Stimulated activated CD4-positive, alpha-beta T cell treated with anti-CD3 and anti-CD28 coated beads, Interleukin-15, amount 100 ng/mL, for 1 hour (primary cell): ENCODE measurements around the gene MYPOP.
A peak's percentile ranks its signal among the peaks of the same experiment; 100 is the strongest.

Experiments
- DNase-seq, 2 donors: peaks; one replicate each; pipeline ENCODE4 v3.0.0-alpha.2; 2020; ENCODE audit warnings: low read depth in 1 of 2, low spot score in 1 of 2

MYPOP gene

GRCh38 chr19:45901912-45902650 lies at the start of gene MYPOP:
TSS of gene MYPOP (minus strand) at chr19:45902613. CDS start at chr19:45901773, 840 bp downstream.
- no peak for DNase-seq

GRCh38 chr19:45947926-45948325 lies 45.5 kb upstream of the MYPOP start:
- no peak for DNase-seq

DNA sequence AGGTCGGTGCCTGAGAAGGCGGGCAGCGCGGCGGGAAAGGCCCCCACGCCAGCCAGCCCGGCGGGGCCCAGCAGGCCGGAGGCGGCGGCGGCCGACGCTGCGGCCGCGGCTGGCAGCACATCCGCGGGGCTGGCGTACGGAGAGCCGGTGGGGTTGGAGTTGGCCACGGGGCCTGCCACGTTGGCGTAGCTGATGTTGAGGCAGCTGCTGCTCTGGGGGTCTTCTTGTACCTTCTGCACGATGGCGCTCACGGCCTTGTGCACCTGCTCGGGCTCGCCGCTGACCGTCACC lies 38.0 kb upstream of the MYPOP start:
- no peak for DNase-seq

DNA sequence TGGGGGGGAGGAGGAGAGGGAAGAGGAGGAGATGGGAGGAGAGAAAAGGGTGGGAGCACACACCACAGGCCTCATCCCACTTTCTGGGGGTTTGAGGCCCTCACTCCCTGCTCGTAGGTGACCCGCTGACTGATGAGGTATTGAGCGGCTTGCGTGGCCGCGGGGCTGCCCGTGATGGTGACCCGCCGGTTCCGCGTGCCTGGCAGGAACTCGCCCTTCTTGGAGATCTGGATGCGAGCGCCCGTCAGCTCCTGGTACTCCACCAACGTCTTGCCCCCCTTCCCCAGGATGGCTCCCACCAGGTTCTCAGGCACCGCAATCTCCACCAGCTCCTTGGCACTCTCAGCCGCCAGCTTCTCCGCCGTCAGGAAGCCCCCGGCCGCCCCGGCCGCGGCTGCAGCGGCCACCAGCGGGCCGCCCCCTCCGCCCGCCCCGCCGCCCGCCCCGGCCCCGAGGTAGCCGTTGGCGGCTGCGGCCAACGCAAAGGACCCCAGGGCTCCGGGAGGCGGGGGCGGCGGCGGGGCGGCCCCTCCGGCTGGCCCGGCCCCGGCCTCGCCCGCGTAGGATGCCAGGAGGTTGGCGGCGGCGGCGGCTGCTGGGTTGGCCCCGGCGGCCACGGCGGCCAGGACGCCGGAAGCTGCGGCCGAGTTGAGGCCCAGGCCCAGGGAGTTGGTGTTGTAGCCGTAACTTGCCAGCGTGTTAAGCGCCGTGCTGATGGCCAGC lies 37.5 kb upstream of the MYPOP start:
- no peak for DNase-seq

DNA sequence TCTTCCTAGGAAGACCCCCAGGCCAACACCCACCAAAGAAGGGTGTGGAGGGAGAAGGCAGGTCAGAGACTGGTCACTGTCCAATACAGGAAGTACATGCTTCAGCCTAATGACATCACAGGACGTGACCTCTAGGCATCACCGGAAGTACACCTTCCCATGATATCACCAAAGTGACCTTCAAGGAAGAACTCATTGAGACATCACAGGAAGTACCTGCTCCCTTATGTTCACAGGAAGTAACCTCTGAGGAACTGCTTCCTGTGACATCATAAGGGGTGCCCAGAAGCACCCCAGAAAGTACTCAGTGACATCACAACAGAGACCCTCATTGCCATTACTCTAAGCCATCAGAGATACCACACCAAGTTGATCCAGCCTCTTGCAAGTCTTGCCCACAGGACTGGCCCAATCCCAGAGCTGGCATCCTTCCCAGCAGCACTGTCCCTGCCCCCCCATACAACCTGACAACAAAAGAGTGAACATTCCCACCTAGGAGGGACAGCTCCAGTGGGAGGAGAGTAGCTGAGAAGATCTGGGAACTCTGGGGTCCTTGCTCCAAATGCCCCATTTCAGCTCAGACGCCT lies 36.4 kb upstream of the MYPOP start:
- DNase-seq, result no peak

- no peak for DNase-seq
Observed at GRCh38 chr19:45935267-45935666, 32.9 kb upstream of the MYPOP start.

DNA sequence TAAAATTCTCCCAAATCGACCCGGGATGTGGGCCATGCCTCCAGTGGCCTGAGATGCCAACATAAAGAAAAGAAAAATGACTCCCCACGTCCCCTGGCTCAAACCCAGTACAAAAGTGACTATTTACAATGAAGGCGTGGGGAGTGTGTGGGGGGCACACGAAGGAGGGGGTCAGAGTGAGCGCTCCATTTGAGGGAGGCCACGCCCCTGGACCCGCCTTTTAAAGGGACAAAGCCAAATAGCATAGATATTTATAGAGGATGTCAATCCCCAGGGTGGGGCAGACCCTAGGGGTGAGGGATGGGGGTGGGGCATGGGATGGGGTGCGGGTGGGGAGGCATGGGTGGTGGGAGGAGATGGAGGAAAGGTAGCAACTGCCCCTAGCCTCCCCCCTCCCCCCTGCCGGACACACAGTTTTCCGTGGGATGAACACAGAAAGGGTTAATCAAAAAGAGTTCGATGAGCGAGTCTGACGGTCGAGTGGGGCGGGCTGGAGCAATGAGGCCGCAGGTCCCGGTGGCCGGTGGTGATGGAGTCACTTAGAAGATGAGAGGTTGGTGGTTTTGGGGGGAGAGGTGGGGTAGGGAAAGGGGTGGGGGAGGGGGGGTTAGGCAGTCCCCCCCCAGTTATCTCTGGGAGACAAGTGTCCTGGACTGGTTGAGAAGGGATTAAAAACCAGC lies 32.3 kb upstream of the MYPOP start:
- no peak for DNase-seq

- no peak for DNase-seq
Observed at GRCh38 chr19:45933759-45934158, 31.3 kb upstream of the MYPOP start.

DNA sequence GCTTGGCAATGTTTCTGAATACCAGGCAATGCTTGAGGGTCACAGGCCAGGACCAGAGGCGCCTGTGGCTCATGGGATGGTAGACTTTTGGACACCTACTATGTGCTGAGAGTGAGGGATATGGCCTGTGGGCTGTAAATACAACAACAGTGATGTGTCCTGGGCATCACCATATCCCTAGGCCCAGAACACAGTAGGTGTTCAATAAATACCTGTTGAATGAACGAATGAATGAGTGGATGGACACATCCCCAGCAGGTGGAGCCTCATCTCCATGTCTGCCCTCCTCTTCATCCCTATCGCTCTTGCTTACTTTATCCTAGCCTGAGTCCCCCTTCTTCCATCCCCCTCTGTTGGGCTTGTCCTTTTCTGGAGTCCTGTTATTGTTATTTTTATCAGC lies 28.6 kb upstream of the MYPOP start:
- DNase-seq, result no peak

DNA sequence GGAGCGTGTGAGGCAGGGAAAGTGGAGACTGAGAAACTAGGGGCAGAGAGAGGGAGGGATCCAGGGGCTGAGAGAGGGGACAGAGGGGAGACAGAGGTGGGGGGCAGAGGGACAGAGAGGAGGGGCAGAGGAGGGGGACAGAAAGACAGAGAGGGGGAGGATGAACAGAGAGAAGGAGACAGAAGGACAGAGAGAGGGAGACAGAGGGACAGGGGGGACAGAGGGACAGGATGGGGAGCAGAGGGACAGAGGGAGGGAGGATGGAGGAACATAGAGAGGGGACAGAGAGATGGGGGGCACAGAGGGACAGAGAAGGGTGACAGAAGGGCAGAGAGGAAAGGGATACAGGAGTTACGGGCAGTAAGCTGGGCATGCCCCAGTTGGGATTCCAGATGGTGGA lies 26.8 kb upstream of the MYPOP start:
- no peak for DNase-seq

GRCh38 chr19:45927565-45928261 lies 25.3 kb upstream of the MYPOP start:
- peak; percentile 68 for DNase-seq

GRCh38 chr19:45924891-45925447 lies 22.6 kb upstream of the MYPOP start:
- DNase-seq, result no peak

GRCh38 chr19:45922281-45922680 lies 19.9 kb upstream of the MYPOP start:
- no peak for DNase-seq

DNA sequence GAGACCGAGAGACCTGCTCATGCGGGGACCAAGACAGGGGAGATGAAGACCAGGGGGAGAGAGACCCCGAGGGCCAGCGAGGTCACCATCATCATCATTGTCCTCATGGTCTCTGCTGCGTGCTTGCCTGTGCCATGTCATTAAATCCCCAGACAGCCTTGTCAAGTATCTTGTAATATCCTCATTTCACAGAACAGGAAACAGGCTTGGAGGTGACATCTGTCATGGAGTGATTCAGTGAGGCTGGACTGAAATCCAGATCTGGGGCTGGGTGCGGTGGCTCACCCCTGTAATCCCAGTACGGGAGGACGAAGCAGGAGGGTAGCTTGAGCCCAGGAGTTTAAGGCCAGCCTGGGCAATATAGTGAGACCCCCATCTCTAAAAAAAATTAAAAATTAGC lies 18.0 kb upstream of the MYPOP start:
- DNase-seq, result no peak

- DNase-seq, result no peak
Observed at GRCh38 chr19:45919678-45920077, 17.3 kb upstream of the MYPOP start.

- DNase-seq, result no peak
Observed at GRCh38 chr19:45918721-45919120, 16.3 kb upstream of the MYPOP start.

DNA sequence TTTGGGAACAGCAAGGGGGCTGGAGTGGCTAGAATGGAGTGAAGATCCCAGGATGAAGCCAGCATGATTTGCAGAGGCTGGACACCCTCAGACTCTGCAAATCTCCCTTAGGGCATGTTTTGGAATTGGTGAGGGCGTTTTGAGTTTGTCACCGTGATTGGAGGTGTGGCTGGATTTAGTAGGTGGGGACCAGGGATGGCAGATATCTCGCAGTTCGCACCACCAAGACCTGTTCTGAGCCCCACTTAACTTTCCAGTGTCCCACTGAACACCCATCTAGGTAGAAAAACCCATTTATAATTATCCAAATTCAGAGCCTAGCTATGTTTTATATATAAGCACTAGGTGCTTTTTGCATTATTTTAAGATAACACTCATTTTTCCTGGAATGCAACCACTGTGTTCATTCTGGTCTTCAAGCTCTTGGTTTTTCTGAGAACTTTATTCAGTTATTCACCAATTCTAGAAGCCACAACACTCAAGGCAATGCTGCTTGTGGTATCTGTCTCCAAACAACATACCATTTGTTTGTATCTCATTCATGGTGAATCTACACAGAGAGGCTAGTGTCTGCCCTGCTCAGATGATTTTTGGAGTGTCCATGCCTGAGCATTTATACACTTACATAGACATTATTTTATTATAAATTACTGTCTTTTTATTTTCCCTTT lies 15.1 kb upstream of the MYPOP start:
- no peak for DNase-seq

DNA sequence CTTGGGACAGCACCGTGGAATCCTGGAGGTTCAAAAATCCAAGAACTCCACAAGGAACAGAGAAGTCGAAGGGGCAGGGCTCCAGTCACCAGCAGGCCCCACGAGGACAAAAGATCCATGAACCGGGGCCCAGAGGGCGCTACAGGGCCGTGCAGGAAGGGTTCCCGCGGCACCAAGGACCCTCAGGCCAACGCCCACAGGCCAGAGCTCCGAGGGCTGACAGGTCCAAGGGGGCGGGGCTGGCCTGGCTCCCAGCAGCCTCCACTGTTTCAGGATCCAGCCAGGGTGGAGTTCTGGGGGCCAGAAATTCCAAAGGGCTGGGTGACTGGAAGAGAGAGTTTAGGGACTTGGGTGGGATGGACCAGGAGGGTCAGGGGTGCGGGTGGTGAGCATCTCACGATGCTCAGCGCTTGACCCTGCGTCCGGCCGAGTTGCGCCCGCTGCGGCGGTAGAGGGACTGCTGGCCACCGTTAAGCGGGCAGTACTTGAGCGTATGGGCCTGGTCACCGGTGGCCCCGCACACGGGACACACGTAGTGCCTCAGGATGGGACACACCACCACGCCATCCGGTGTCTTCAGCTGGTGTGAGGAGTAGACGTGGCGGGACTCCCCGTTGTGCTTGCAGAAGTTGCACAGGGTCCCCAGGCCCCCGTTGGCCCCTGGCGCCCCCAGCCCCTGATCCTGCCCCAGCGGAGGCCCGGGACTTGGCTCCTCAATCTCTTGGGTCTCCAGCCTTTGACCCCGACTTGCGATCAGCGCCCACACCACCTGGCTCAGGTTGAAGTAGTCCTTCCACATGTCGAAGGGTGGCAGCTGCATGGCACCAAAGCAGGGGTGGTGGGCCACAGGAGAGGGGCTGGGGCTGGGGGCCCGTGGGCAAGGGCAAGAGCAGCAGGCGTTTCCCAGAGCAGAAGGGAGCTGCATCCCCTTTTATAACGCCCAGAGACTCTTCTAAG lies 11.7 kb upstream of the MYPOP start, which contains the start of gene NANOS2:
NANOS2 (minus strand) TSS at position 905 of the 957 bp plus-strand sequence; CDS start at position 820, 85 bp downstream.
- DNase-seq, result no peak

- no peak for DNase-seq
Observed at GRCh38 chr19:45911291-45911690, 8.9 kb upstream of the MYPOP start.
